Muscle of leg (tissue), 11 donors: ENCODE measurements around the gene SLC4A8. TPM values are rescaled to one million over a fixed set of nuclear protein-coding genes. Genes with fewer than 3 reads are reported as not detected.

Experiments
- DNase-seq: peaks from one replicate; pipeline ENCODE4 v3.0.0; 2013
- H3K27ac ChIP-seq: one replicate; pipeline ENCODE4 v1.5.1; 2013; ENCODE audit warnings: mild to moderate bottlenecking, low read length, control low read depth
- H3K27me3 ChIP-seq: one replicate; pipeline ENCODE4 v1.6.1; 2013; ENCODE audit warnings: low read length; ENCODE audit not compliant: control insufficient read depth, insufficient read depth
- H3K36me3 ChIP-seq: one replicate; pipeline ENCODE4 v1.6.1; 2013; ENCODE audit warnings: low read length; ENCODE audit not compliant: control insufficient read depth, insufficient read depth
- H3K4me1 ChIP-seq: one replicate; pipeline ENCODE4 v1.6.1; 2013; ENCODE audit warnings: low read length; ENCODE audit not compliant: control insufficient read depth, insufficient read depth
- H3K4me3 ChIP-seq: one replicate; pipeline ENCODE4 v1.5.1; 2013; ENCODE audit warnings: low read length, control low read depth
- H3K9me3 ChIP-seq: replicated peaks from 2 replicates; pipeline ENCODE4 v1.6.1; 2013; ENCODE audit warnings: low read depth, low read length; ENCODE audit not compliant: control insufficient read depth
- WGBS: methylation state at CpG from one replicate; pipeline ENCODE4 v1.1.5; 2013; ENCODE audit warnings: missing lambda C conversion rate; ENCODE audit not compliant: insufficient coverage; 5-methylcytosine and 5-hydroxymethylcytosine counted together
- polyA plus RNA-seq, 8 donors: library from polyadenylated mRNA; unstranded; fragments of 120-200 nt; gene quantifications; one replicate each; pipeline versions ENCODE4 v1.2.1 to v1.2.3, GENCODE V29; 2013; ENCODE audit warnings: inconsistent platforms in 1 of 8, low replicate concordance in 1 of 8; ENCODE audit not compliant: insufficient read length in 8 of 8, insufficient read depth in 1 of 8
- total RNA-seq: library from RNA; stranded (reverse); fragments of 120-200 nt; gene quantifications from one replicate; pipeline ENCODE4 v1.2.4, GENCODE V29; 2013

SLC4A8 gene
- total and polyA plus RNA-seq, 9 donors: 0.80 to 1.2 (median 0.98) TPM

GRCh38 chr12:51471111-51471864 lies 46.7 kb downstream of the SLC4A8 start:
- no peaks in the 10 kb centered on the region for H3K27me3 ChIP-seq
- WGBS: 65% methylated on average over 7 of the region's 7 CpGs
- H3K27ac ChIP-seq: no peak overlapping the region
- H3K4me1 ChIP-seq: no peaks in the 10 kb centered on the region
- H3K4me3 ChIP-seq: no peak overlapping the region
- peak; percentile 23 for DNase-seq
- no peaks in the 10 kb centered on the region for H3K36me3 ChIP-seq
- no peaks in the 10 kb centered on the region for H3K9me3 ChIP-seq

- DNase-seq: no peak
- no peaks in the 10 kb centered on the region for H3K36me3 ChIP-seq
- H3K4me1 ChIP-seq: no peaks in the 10 kb centered on the region
- WGBS: no CpG with 5 or more reads among the region's 2 CpGs
- H3K4me3 ChIP-seq: no peak overlapping the region
- H3K27ac ChIP-seq: no peak overlapping the region
- no peaks in the 10 kb centered on the region for H3K27me3 ChIP-seq
- no peaks in the 10 kb centered on the region for H3K9me3 ChIP-seq
Measured at GRCh38 chr12:51472984-51473383, 48.4 kb downstream of the SLC4A8 start.

DNA sequence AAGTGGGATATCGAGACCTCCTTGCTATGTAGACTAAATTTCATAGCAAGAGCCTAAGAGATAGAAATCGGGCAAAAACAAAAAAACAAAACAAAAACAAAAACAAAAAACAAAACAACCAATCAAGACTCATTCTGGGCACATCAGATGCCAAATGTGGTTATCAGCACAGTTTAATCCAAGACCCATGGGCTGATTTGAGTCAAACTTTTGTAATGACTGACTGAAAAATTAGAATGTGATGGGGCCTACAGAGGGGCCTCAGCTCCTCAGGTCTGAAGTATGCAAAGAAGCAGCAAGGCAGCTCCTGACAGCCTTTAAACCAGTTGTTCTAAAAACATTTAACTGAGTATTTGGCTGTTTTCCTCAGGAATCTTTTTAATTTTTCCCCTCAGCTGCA lies 49.3 kb downstream of the SLC4A8 start:
- H3K27ac ChIP-seq: no peak overlapping the region
- DNase-seq: no peak
- no CpG with 5 or more reads among the region's 2 CpGs for WGBS
- H3K27me3 ChIP-seq: no peaks in the 10 kb centered on the region
- H3K36me3 ChIP-seq: no peaks in the 10 kb centered on the region
- no peaks in the 10 kb centered on the region for H3K9me3 ChIP-seq
- H3K4me1 ChIP-seq: no peaks in the 10 kb centered on the region
- no peak overlapping the region for H3K4me3 ChIP-seq

GRCh38 chr12:51475543-51475942 lies 50.9 kb downstream of the SLC4A8 start:
- 80% methylated on average over 1 of the region's 1 CpG for WGBS
- Histone ChIP-seq H3K4me3 (no peak overlapping the region), H3K27ac (no peak overlapping the region), H3K27me3 (no peaks in the 10 kb centered on the region), H3K9me3 (no peaks in the 10 kb centered on the region), H3K36me3 (no peaks in the 10 kb centered on the region), H3K4me1 (no peaks in the 10 kb centered on the region)
- DNase-seq: no peak

- WGBS: 75% methylated on average over 1 of the region's 3 CpGs
Measured at GRCh38 chr12:51480978-51481377, 56.3 kb downstream of the SLC4A8 start.

GRCh38 chr12:51482929-51483697 lies 58.5 kb downstream of the SLC4A8 start:
- peak; percentile 84 for DNase-seq
- Histone ChIP-seq H3K36me3 (no peaks in the 10 kb centered on the region), H3K4me3 (no peak overlapping the region), H3K4me1 (no peaks in the 10 kb centered on the region), H3K9me3 (no peaks in the 10 kb centered on the region), H3K27ac (peak overlapping the region; percentile 94), H3K27me3 (no peaks in the 10 kb centered on the region)
- no CpG with 5 or more reads among the region's 3 CpGs for WGBS

More at GRCh38 chr12:51480978-51481377, 56.3 kb downstream of the SLC4A8 start:
- H3K4me1 ChIP-seq: no peaks in the 10 kb centered on the region
- H3K4me3 ChIP-seq: no peak overlapping the region
- H3K27me3 ChIP-seq: no peaks in the 10 kb centered on the region
- no peaks in the 10 kb centered on the region for H3K9me3 ChIP-seq
- no peak overlapping the region for H3K27ac ChIP-seq
- DNase-seq: no peak
- no peaks in the 10 kb centered on the region for H3K36me3 ChIP-seq

DNA sequence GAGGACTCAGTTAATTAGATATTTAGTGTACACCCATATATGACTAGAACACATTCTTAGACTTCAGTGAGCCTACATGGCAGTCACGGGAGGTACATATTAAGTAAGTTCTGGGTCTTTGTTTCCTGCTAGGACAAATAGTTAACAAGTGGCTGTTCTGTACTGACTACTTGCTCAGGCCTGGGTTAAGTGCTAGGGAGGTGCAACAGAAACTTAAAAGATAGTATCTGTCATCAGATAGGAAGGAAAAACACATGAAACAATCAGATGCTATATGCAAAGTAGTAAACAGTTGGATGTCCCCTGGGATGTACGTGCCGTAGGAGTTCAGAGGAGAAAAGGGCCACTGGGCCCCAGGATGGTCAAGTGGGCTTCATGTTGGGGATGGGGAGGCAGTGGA lies 59.5 kb downstream of the SLC4A8 start:
- Histone ChIP-seq H3K4me1 (no peaks in the 10 kb centered on the region), H3K9me3 (no peaks in the 10 kb centered on the region), H3K36me3 (no peaks in the 10 kb centered on the region), H3K27ac (no peak overlapping the region), H3K27me3 (no peaks in the 10 kb centered on the region), H3K4me3 (no peak overlapping the region)
- no peak for DNase-seq
- 48% methylated on average over 2 of the region's 3 CpGs for WGBS

- no peaks in the 10 kb centered on the region for H3K36me3 ChIP-seq
- no peaks in the 10 kb centered on the region for H3K9me3 ChIP-seq
Measured at GRCh38 chr12:51488281-51488680, 63.6 kb downstream of the SLC4A8 start.

DNA sequence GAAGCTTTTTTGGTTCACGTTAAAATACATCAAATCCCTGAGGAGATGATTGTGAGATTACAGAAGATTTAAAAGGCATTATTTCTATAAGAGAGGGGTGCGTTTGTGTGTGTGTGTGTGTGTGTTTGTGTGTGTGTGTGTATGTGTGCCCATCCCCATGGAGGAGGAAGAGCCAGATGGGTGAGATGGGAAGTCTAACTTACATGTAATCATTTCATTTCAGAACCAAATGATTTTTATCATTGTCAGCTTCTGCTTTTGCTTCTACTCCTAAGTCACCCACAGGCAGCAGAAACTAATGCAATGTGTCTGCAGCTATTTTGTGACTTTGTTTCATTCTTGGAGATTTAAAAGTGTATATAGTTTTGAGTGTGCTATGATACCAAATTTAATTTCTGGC lies 68.7 kb downstream of the SLC4A8 start:
- Histone ChIP-seq H3K27ac (no peak overlapping the region), H3K36me3 (no peaks in the 10 kb centered on the region), H3K4me3 (no peak overlapping the region), H3K27me3 (no peaks in the 10 kb centered on the region), H3K4me1 (no peaks in the 10 kb centered on the region), H3K9me3 (no peaks in the 10 kb centered on the region)
- WGBS: no CpG with 5 or more reads among the region's 2 CpGs
- DNase-seq: no peak

More at GRCh38 chr12:51488281-51488680, 63.6 kb downstream of the SLC4A8 start:
- no peak for DNase-seq
- no peak overlapping the region for H3K27ac ChIP-seq
- H3K4me1 ChIP-seq: no peaks in the 10 kb centered on the region
- no peaks in the 10 kb centered on the region for H3K27me3 ChIP-seq
- no peak overlapping the region for H3K4me3 ChIP-seq

DNA sequence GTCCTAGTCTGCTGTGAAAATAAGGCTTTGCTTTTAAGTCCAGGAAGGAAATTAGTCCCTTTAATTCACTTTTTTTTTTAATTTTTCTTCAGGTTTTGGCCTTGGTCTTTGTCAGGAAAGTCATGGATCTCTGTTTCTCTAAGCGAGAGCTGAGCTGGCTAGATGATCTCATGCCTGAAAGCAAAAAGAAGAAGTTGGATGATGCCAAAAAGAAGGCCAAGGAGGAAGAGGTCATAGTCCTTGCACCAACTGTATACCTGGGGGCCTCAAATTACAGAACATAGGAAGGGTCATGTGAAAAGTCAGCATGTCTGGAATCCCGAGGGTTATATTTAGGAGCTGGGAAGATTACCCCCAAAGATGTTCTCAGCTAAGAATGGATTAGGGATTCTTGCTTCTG lies 72.3 kb downstream of the SLC4A8 start:
- WGBS: 80% methylated on average over 1 of the region's 2 CpGs
- no peak overlapping the region for H3K4me3 ChIP-seq
- H3K27ac ChIP-seq: no peak overlapping the region
- no peak for DNase-seq
- no peaks in the 10 kb centered on the region for H3K27me3 ChIP-seq
- H3K36me3 ChIP-seq: no peaks in the 10 kb centered on the region
- no peaks in the 10 kb centered on the region for H3K9me3 ChIP-seq
- no peaks in the 10 kb centered on the region for H3K4me1 ChIP-seq
